ENCODE results near the gene NLRC5. TPM values are rescaled to one million over a fixed set of nuclear protein-coding genes. Genes with fewer than 3 reads are reported as not detected.

Gene NLRC5
- total RNA-seq, 4 donors from 2014 or later, result 18.0 to 139 (median 30.6) TPM

GRCh38 chr16:57017251-57017650, 27.9 kb downstream of the NLRC5 start:
- no peak for TF ChIP-seq CTCF (IDR thresholded peaks at IDR 0.05; ENCODE audit: low read depth)

GRCh38 chr16:57019746-57020145, 30.4 kb downstream of the NLRC5 start:
- no peak for TF ChIP-seq CTCF (IDR thresholded peaks at IDR 0.05; ENCODE audit: low read depth)

- TF ChIP-seq CTCF (IDR thresholded peaks at IDR 0.05; ENCODE audit: low read depth), result no peak
These were observed 31.3 kb downstream of the NLRC5 start for GRCh38 chr16:57020651-57021050.

- TF ChIP-seq CTCF (IDR thresholded peaks at IDR 0.05; ENCODE audit: low read depth), result no peak
These were observed 32.4 kb downstream of the NLRC5 start for GRCh38 chr16:57021757-57022156.

- no peak for TF ChIP-seq CTCF (IDR thresholded peaks at IDR 0.05; ENCODE audit: low read depth)
These were observed 33.1 kb downstream of the NLRC5 start for GRCh38 chr16:57022445-57022844.

GRCh38 chr16:57023541-57024249, 34.3 kb downstream of the NLRC5 start:
- no peak for TF ChIP-seq CTCF (IDR thresholded peaks at IDR 0.05; ENCODE audit: low read depth)

- no peak for TF ChIP-seq CTCF (IDR thresholded peaks at IDR 0.05; ENCODE audit: low read depth)
These were observed 35.7 kb downstream of the NLRC5 start for GRCh38 chr16:57024894-57025680.

Data from subcutaneous adipose tissue (tissue), 4 donors.